Suppressor macrophage (primary cell): Measurements from ENCODE around the gene BMP6.
"Not testable (repeated sequence)": the region's sequence is repeated elsewhere in the genome, so short reads cannot be mapped to it uniquely, and the experiment has no call there.

ENCODE experiments used
- DNase-seq, 4 experiments: peaks; one replicate each; pipeline ENCODE4 v3.0.0-alpha.2; 2020 to 2022

Gene BMP6

DNA sequence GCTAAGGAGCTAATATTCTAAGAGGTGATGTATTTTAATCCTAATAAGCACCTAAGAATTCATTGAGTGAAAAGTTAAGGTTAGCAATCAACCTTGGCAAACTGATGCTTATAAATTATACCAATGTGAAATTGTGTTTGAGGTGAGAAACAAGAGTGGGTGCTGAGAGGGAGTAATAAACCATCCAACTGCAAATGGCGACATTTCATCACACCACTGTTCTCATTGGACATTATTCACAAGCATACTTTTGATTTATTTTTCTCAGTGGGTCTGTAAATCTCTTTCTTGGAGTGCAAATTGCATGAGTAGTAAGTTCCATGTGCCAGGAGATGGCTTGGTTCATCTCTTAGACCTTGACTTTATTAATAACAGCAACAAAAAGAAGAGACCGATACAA is 71.5 kb downstream of the BMP6 start:
- DNase-seq, result no peak

DNA sequence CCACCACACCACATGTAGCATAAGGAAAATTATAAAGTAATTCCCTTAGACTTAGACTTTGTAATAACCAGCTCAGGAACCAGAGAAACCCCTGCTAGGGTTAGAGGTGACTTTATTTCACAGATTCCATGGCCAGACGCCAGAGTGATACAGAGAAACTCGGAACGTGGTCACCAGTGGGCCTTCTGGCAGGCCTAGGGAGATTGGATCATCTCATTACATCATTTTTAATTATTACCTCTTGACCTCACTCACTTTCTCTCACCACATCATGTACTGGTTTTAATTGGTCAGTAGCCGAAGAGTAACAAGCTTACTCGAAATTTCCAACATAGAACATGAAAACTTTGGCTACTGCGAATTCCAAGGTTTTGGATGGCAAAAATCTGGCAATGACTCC is 72.9 kb downstream of the BMP6 start:
- no peak for DNase-seq

DNA sequence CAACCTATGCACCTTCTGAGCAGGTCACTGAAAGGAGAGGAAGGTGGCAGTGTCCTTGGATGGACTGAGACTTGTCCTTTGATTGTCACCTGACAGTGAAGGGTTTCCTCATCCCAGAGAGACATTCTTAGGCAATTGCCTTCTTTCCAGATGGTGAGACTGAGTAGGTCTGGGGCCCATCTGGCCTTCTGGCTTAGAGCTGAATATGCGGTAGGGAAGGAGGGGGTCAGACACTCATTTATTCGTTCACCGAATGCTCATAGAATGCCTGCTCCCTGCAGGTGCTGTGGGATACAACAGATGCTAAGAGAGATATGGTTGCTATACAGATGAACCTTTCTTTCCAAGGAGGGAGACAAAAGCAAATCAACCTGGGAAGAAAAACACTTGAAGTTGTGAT is 76.8 kb downstream of the BMP6 start:
- DNase-seq, result no peak

GRCh38 chr6:7803214-7803613 is 77.3 kb downstream of the BMP6 start:
- DNase-seq, result no peak

- DNase-seq, result no peak
Observed at GRCh38 chr6:7805078-7805849, 79.4 kb downstream of the BMP6 start.

DNA sequence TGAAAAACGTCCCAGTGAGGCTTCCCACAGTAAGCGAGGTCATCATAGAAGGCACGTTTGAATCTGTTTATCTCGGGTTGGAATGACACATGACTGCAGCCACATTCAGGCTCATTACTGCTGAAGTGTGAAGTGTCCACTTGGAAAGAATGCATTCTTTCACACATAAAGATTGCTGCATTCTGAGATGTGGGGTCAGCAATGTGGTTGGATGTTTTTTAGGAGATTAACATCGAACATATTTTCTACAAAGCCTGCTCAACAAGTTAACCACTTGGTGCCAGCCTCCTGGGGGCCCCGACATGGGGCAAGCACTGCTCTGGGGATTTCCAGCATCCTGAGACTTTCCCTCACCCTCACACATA is 79.9 kb downstream of the BMP6 start:
- DNase-seq, result no peak

DNA sequence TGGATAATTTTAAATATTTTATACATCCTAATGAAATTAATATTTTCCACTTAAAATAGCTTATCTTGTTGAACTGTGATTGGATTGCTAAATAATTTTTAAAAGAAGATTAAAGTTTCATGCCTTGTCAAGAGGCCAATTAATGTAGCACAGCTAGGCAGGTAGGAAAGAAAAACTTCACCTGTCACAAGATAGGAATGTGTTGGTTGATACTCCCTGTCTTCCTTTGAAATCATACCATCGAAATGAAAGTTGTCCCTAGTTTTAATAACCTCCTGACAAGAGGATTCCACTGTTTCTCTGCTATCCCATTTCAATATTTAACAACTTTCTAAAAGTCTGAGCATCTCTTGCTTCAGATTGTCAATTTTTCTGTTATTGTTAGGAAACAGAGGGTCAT is 80.8 kb downstream of the BMP6 start:
- DNase-seq, result no peak

GRCh38 chr6:7809346-7809745 is 83.4 kb downstream of the BMP6 start:
- no peak for DNase-seq

GRCh38 chr6:7811441-7811840 is 85.5 kb downstream of the BMP6 start:
- no peak for DNase-seq

- no peak for DNase-seq
Observed at GRCh38 chr6:7812623-7813022, 86.7 kb downstream of the BMP6 start.

- DNase-seq, result no peak
Observed at GRCh38 chr6:7813193-7813592, 87.3 kb downstream of the BMP6 start.

GRCh38 chr6:7813704-7814103 is 87.8 kb downstream of the BMP6 start:
- DNase-seq, result no peak

DNA sequence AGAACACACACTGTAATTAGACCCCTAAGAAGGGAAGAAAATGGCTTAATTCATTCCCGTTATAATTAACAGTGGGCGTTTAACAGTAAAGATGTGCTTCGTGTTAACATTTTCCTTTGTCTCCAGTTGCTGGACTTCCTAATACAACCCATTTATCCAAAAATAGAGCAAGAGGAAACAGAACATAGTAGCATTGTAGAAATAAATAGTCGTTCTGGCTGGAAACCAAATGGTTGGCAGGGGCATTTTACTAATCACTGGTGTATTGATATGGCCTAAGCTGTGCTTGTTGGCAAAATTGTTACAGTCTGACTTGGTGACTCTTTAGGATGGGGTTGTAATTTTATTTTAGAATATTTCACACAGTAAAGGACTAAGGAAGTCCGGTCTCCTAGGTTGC is 89.8 kb downstream of the BMP6 start:
- DNase-seq, result no peak

DNA sequence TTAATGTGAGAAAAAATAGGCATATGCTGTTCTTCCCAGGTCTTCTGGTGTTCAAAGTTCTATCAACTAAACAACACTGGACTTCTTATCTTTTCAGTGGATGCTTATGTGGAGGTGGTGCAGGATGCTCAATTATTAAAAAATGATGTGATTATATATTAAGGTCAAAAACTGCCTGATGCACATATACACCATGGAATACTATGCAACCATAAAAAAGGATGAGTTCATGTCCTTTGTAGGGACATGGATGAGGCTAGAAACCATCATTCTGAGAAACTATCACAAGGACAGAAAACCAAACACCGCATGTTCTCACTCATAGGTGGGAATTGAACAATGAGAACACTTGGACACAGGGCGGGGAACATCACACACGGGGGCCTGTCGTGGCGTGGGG is 91.3 kb downstream of the BMP6 start:
- not testable (repeated sequence) for DNase-seq

DNA sequence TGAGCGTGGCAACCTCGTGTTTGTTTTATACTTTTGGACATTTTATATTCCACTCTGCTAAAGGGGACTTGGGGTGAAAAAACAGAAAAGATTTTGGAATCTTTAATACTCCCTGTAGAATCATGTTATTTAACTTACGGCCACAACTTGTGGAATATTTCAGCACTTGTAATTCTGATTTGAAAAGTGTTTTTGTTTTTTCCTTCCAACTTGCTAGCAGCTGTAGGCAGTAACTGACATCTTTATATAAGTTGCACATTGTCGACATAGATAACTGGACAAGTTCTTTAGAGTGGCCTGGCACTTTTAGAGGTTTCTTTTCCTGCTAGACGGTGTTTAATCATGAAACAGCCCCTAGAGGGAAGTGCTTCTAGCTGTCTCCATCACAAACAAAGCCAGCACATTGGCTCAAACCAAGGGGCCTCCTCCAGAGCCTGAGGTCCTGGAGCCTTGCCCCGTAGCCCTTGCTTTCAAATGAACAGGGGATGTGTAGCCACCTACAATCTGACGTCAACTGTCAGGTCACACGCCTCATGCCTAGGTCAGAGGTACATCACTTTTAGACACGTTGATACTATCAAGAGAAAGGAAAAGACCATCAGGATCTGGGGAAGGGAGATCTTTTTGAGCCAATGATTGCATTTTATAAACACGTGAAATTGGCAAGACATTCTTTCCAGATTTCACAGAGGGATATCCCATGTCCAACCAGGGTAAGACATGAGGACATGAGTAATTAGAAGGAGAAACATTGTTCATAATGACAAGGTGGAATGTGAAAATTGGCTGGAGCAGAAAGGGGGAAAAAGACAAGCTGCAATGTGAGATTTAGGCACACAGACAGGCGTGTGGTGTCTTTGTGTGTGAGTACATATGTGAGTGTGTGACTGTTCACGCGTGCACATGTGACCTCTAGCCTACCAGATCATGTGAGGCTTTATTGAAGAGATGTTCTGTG is 92.6 kb downstream of the BMP6 start:
- no peak for DNase-seq

DNA sequence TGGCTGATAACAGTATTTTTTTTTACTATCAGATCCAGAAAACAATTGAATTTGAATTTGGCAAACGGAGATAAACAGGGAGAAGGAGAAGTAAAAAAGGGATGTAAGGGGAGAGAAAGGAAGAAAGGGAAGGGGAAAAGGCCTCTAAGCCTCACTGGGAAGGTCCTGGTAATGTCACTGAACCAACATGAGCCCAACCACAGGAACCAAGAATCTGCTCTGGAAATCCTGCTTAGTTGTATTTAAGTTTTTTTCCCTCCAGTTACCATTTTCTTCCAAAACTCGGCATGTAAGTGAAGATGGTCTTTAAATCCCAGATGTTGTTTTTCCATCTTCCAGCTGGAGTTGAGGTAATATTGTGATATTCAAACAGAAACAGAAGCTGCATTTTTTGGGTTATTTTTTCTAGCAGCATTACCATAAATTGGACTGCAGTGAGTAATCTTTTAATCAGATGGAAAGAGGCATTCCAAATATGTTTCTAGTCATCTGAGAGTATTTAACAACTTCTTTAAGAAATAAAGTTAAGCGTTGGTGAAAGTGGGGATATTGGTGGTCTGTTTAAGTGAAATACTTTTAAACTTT is 93.6 kb downstream of the BMP6 start:
- no peak for DNase-seq

DNA sequence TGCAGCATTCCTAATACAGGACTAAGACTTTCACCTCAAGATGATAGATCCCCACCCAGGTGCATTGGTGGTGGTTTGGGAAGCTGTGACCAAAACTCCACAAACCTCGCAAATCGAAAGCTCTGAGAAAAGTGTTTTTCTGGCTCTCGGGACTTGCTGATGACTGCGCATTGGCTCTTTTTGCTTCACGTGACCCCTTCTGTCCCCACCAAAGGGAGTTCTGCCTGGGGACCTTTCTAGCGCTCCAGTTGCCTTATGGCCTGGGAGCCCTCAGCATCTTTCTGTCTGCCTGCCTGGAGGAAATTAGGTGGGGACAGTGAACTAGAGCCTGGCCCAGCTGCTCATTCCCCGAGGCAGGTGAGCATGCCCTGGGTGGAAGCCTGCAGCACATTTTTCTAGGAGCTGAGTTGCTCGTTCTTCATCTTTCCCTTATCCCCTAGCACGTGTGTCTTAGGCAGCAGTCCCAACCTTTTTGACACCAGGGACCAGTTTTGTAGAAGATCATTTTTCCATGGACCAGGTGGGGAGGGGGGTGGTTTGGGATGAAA is 94.5 kb downstream of the BMP6 start:
- no peak for DNase-seq

- peak in 1 of 4 experiments; percentile 4 for DNase-seq
Observed at GRCh38 chr6:7821426-7821825, 95.5 kb downstream of the BMP6 start.

- no peak for DNase-seq
Observed at GRCh38 chr6:7823552-7823951, 97.7 kb downstream of the BMP6 start.

DNA sequence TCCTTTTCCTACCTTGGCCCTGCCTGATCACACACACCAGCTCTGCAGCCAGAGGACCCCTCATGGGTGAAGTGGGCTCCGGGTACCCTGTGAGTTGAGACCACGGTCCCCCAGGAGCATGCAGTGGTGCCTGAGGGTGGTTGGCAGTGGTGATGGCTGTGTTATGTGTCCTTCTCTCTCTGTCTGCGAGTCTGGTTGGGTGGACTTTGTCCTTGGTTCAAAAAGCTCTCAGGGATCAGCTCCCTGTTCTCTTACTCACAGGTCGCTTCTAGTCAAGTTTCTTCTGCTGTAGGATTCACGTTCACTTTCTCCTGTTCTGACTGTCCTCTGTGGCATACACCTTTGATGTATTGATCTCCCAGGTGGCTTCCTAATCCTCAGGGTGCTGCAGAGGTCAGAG is 100.1 kb downstream of the BMP6 start:
- no peak for DNase-seq

GRCh38 chr6:7827142-7827541 is 101.2 kb downstream of the BMP6 start:
- DNase-seq, result no peak

GRCh38 chr6:7828124-7828523 is 102.2 kb downstream of the BMP6 start:
- DNase-seq, result no peak
